Lower lobe of right lung (tissue), 2 donors: Measurements from ENCODE around the gene SCGB1C2. TPM values are rescaled to one million over a fixed set of nuclear protein-coding genes. Genes with fewer than 3 reads are reported as not detected.
"Not testable (repeated sequence)": the region's sequence is repeated elsewhere in the genome, so short reads cannot be mapped to it uniquely, and the experiment has no call there.

Experiments used
- ATAC-seq, 2 donors: fragments of 200-7000 bp; cut with Tn5 transposase; one replicate each; pipeline ENCODE4 v1.9.1; 2020 to 2022; ENCODE audit warnings: mild to moderate bottlenecking in 2 of 2, moderate library complexity in 2 of 2
- DNase-seq: peaks from one replicate; pipeline ENCODE4 v3.0.0-alpha.2; 2020
- H3K27ac ChIP-seq: fragments of 200-600 bp; one replicate; pipeline ENCODE4 v1.8.0; 2022
- H3K27me3 ChIP-seq: fragments of 200-600 bp; one replicate; pipeline ENCODE4 v1.8.0; 2022; ENCODE audit warnings: low read depth
- H3K36me3 ChIP-seq: fragments of 200-600 bp; one replicate; pipeline ENCODE4 v1.8.0; 2022; ENCODE audit warnings: mild to moderate bottlenecking
- H3K4me1 ChIP-seq: fragments of 200-600 bp; one replicate; pipeline ENCODE4 v1.8.0; 2022
- H3K4me3 ChIP-seq: fragments of 200-600 bp; one replicate; pipeline ENCODE4 v1.8.0; 2022; ENCODE audit warnings: mild to moderate bottlenecking
- H3K9me3 ChIP-seq: fragments of 200-600 bp; one replicate; pipeline ENCODE4 v1.8.0; 2022
- intact Hi-C: fragments of 100-400 bp; cut with DNase I; formaldehyde crosslinking; loops from one replicate; pipeline ENCODE4 v1.11.0; 2022
- total RNA-seq: library from RNA; stranded (reverse); fragmentation: NEBNext Ultra II Directional; extraction: Animal tissue kit (Norgen Biotek cat#: 25700); gene quantifications from one replicate; pipeline ENCODE4 v1.2.1, GENCODE V29; 2021
- TF ChIP-seq, protein P1 (sequence below): fragments of 200-600 bp; IDR thresholded peaks from one replicate; pipeline ENCODE4 v1.8.0; 2022; ENCODE audit warnings: antibody characterized with exemption, mild to moderate bottlenecking
- donor health status: DM: no; HTN: yes; CAD: no; lungs with severe emphysema.

Gene SCGB1C2
- total RNA-seq, 1 donor from 2014 or later, result not detected

DNA sequence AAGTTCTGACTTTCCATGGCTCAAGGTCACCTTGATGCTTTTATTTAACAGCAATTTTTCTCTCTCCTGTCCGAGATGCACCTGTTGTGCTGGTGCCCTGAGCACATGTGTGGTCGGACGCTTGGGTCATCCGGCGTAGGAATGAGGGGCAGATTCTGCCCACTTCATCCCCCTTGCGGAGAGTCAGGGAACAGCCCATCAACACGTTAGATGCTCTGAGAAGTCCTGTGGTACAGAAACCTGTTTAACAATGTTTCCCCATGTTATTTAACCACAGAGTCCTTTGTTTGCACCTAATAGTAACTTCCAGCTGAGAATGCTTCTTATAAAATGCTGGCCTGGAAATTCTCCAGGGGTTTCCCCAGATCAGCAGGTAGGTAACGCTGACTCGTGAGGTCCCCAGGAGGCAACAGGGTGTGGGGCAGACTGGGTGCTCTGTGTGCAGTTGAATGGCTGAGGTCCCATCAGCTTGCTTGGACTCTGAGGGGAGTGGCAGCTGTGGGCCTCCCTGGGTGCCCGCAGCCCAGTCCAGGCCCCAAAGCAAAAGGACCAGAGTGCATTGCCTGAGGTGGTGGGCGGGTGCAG, 26.2 kb downstream of the SCGB1C2 start:
- Histone ChIP-seq H3K27me3 (no peaks in the 10 kb centered on the region), H3K27ac (no peak overlapping the region), H3K36me3 (no peaks in the 10 kb centered on the region), H3K9me3 (no peaks in the 10 kb centered on the region), H3K4me3 (no peak overlapping the region), H3K4me1 (no peaks in the 10 kb centered on the region)
- ATAC-seq (no peak), DNase-seq (no peak)
- intact Hi-C loops, result no loop called here
- TF ChIP-seq, protein P1, sequence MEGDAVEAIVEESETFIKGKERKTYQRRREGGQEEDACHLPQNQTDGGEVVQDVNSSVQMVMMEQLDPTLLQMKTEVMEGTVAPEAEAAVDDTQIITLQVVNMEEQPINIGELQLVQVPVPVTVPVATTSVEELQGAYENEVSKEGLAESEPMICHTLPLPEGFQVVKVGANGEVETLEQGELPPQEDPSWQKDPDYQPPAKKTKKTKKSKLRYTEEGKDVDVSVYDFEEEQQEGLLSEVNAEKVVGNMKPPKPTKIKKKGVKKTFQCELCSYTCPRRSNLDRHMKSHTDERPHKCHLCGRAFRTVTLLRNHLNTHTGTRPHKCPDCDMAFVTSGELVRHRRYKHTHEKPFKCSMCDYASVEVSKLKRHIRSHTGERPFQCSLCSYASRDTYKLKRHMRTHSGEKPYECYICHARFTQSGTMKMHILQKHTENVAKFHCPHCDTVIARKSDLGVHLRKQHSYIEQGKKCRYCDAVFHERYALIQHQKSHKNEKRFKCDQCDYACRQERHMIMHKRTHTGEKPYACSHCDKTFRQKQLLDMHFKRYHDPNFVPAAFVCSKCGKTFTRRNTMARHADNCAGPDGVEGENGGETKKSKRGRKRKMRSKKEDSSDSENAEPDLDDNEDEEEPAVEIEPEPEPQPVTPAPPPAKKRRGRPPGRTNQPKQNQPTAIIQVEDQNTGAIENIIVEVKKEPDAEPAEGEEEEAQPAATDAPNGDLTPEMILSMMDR, result no peak

DNA sequence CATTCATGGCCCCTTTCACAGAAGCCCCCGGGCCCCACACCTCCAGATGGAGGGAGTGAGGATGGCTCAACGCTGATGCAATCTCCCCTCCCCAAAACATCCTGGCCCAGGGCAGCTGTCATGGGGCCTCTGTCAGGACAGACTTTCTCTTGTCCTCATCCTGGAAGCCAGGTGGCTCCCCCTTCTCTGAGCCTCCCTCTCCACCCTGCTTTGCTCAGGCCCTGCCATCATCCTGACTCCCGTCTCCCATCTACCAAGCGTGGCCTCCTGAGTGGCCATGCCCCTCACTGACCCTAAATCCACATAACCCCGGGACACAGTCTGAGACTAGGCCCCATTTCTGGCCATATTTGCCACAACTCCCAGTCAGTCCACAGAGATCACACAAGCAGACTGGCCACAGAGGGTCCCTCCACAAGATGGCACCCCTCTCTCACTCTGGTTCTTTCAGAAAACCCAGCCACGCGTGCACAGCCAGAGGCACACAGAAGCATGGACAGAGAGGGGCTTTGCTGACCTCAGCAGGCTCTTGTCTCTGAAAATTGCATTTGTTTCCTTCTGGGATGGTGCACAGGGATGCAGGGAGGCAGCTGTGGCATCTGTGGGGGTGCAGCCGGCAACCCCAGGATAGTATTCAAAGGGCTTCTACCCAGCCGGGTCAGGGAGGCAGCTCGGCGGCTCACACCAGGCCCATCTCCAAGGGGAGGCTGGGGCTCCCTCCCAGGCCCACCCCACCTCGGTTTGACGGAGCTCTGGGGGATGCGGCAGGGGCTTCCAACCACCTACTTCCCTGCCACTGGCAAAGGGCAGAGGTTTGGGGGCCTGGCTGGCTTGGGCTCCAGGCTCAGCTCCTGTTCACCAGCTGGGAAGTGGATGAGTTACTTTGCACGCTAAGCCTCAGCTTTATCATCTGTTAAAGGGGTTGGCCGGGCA, 27.2 kb downstream of the SCGB1C2 start:
- Histone ChIP-seq H3K4me1 (no peaks in the 10 kb centered on the region), H3K9me3 (no peaks in the 10 kb centered on the region), H3K27ac (no peak overlapping the region), H3K36me3 (no peaks in the 10 kb centered on the region), H3K27me3 (no peaks in the 10 kb centered on the region), H3K4me3 (no peak overlapping the region)
- intact Hi-C loops, result no loop called here
- DNase-seq, result no peak
- TF ChIP-seq, protein P1, result peak; percentile 50
- ATAC-seq, result peak; percentile 62 to 65

DNA sequence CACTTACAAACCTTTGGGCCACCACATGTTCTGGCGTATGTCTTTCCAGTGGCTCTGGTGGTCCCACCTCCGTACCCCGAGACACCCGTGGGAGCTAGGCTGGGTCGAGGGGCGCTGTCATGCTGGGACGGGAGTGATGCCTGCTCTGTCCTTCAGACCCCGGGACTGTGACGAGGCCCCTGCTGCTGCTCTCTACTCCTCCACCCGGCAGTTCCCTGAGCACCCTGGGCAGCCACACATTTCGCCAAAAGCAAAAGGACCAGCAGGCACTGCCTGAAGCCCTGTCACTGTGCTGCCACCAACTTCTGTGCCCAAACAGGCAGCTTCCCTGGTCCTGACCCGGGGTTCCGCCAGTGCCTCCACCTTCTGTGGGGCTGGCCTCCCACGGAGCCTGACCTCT, 28.6 kb downstream of the SCGB1C2 start:
- intact Hi-C loops, result no loop called here
- ATAC-seq, result peak in 1 of 2 donors; percentile 10

DNA sequence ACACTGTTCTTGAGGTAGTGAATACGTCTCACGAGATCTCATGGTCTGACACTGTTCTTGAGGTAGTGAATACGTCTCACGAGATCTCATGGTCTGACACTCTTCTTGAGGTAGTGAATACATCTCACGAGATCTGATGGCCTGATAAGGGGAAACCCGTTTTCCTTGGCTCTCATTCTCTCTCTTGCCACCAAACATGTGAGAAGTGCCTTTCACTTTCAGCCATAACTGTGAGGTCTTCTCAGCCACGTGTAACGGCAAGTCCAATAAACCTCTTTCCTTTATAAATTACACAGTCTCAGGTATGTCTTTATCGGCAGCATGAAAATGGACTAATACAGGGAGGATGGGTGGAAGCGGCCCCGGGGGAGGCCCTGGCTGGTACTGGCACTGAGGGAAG, 31.2 kb downstream of the SCGB1C2 start:
- H3K9me3 ChIP-seq, H3K4me1 ChIP-seq, DNase-seq, H3K27me3 ChIP-seq, intact Hi-C loops, H3K36me3 ChIP-seq, H3K4me3 ChIP-seq, ATAC-seq, H3K27ac ChIP-seq: not testable (repeated sequence)

More for the DNA sequence above, 28.6 kb downstream of the SCGB1C2 start:
- Histone ChIP-seq H3K27me3 (no peaks in the 10 kb centered on the region), H3K27ac (no peak overlapping the region), H3K9me3 (no peaks in the 10 kb centered on the region), H3K4me1 (no peaks in the 10 kb centered on the region), H3K4me3 (no peak overlapping the region), H3K36me3 (no peaks in the 10 kb centered on the region)
- no peak for DNase-seq
- TF ChIP-seq, protein P1, result no peak

DNA sequence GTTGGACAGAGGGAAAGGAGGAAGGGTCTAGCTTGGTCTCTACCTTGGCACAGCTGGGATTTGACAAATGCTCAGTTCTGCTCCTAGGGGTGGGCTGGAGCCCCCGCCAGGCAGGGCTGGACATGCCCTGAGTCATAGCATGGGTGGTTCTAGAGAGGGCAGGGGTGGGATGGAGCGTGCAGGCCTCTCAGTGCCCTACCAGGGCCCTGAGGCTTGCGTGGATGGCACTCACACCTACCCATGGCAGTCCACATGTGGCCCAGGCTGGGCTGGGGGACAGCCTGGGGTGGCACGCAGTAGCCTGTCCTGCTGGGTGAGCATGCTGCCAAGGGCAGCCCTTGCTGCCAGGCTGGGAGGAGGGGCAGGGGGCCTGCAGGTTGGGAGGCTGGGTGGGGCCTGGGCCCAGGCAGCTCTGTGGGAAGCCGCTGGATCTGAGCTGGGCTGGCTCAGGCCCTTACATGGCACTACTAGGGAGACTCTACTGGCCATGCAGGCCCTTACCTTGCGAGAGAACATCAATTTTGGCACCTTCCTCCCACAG, 32.8 kb downstream of the SCGB1C2 start:
- Histone ChIP-seq H3K36me3 (no peaks in the 10 kb centered on the region), H3K27me3 (no peaks in the 10 kb centered on the region), H3K9me3 (no peaks in the 10 kb centered on the region), H3K4me3 (no peak overlapping the region), H3K4me1 (no peaks in the 10 kb centered on the region), H3K27ac (no peak overlapping the region)
- intact Hi-C loops, result no loop called here
- ATAC-seq (peak in 1 of 2 donors; percentile 27), DNase-seq (no peak)
- TF ChIP-seq, protein P1, result no peak

DNA sequence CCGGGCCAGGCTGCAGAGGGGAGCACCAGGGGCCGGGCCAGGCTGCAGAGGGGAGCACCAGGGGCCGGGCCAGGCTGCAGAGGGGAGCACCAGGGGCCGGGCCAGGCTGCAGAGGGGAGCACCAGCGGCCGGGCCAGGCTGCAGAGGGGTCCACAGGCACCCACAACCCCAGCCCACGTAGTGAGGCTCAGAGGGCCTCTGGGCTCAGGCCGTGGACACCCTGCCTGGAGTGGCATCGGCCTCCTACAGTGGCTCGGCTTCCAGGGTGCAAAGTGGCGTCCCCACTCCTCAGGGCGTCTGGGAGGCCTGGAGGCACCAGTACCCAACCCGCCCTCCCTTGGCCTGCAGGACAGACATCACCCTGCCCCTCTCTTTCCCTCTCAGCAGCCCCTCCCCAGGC, 34.5 kb downstream of the SCGB1C2 start:
- TF ChIP-seq, protein P1, result no peak
- Histone ChIP-seq H3K27ac (no peak overlapping the region), H3K27me3 (no peaks in the 10 kb centered on the region), H3K9me3 (no peaks in the 10 kb centered on the region), H3K4me3 (no peak overlapping the region), H3K36me3 (no peaks in the 10 kb centered on the region), H3K4me1 (no peaks in the 10 kb centered on the region)
- DNase-seq, result no peak
- intact Hi-C loops, result no loop called here
- no peak for ATAC-seq
